ENCODE results near the gene FAM117B. TPM values are rescaled to one million over a fixed set of nuclear protein-coding genes. Genes with fewer than 3 reads are reported as not detected.
"Not testable (repeated sequence)": the region's sequence is repeated elsewhere in the genome, so short reads cannot be mapped to it uniquely, and the experiment has no call there.

FAM117B gene
- total and polyA plus RNA-seq, 4 donors, result 0.65 to 3.4 (median 2.4) TPM

DNA sequence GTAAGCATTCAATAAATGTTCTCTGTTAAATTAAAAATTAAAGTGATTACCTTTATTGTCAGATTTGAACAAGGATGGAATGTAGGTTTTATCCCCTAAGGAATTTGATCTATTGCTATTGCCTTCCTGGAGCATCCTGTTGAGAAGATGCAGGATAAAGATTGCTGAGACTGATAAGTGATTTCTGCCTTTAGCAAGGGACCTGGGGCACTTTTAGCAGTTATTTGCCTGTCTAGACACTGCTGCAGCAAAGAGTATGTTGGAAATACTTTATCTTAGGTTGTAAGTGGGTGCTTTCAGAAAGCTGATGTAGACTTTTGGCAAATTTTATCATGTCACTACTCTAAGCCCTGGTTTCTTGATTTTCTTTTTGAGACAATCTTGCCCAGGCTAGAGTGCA lies 69.5 kb downstream of the FAM117B start:
- Histone ChIP-seq H3K4me3 (ENCODE audit: low read depth in 1 of 3, low read length in 3 of 3) (no peak overlapping the region), H3K9ac (ENCODE audit: low read depth in 1 of 2, low read length in 2 of 2) (no peak overlapping the region), H3K4me1 (ENCODE audit: control insufficient read depth in 4 of 4, insufficient read depth in 4 of 4, low read length in 3 of 4) (peaks cover 0 to 5% (median 0%) of the 10 kb centered on the region in 4 donors), H3K27me3 (ENCODE audit: control insufficient read depth in 4 of 4, insufficient read depth in 4 of 4, low read length in 3 of 4) (no peaks in the 10 kb centered on the region), H3K36me3 (ENCODE audit: control insufficient read depth in 4 of 4, insufficient read depth in 3 of 4, low read depth in 1 of 4, low read length in 3 of 4) (no peaks in the 10 kb centered on the region), H3K27ac (ENCODE audit: low read depth in 1 of 2, low read length in 2 of 2) (no peak overlapping the region), H3K9me3 (ENCODE audit: control insufficient read depth in 4 of 4, low read length in 3 of 4) (no peaks in the 10 kb centered on the region)
- TF ChIP-seq RXRA (IDR thresholded peaks at IDR 0.05), result no peak
- TF ChIP-seq EGR1 (IDR thresholded peaks at IDR 0.05; ENCODE audit: low read depth in 2 of 2), result no peak
- TF ChIP-seq, protein P1, sequence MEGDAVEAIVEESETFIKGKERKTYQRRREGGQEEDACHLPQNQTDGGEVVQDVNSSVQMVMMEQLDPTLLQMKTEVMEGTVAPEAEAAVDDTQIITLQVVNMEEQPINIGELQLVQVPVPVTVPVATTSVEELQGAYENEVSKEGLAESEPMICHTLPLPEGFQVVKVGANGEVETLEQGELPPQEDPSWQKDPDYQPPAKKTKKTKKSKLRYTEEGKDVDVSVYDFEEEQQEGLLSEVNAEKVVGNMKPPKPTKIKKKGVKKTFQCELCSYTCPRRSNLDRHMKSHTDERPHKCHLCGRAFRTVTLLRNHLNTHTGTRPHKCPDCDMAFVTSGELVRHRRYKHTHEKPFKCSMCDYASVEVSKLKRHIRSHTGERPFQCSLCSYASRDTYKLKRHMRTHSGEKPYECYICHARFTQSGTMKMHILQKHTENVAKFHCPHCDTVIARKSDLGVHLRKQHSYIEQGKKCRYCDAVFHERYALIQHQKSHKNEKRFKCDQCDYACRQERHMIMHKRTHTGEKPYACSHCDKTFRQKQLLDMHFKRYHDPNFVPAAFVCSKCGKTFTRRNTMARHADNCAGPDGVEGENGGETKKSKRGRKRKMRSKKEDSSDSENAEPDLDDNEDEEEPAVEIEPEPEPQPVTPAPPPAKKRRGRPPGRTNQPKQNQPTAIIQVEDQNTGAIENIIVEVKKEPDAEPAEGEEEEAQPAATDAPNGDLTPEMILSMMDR (IDR thresholded peaks at IDR 0.05; ENCODE audit: low read depth, low read length, missing input control), result no peak
- TF ChIP-seq, protein P2, sequence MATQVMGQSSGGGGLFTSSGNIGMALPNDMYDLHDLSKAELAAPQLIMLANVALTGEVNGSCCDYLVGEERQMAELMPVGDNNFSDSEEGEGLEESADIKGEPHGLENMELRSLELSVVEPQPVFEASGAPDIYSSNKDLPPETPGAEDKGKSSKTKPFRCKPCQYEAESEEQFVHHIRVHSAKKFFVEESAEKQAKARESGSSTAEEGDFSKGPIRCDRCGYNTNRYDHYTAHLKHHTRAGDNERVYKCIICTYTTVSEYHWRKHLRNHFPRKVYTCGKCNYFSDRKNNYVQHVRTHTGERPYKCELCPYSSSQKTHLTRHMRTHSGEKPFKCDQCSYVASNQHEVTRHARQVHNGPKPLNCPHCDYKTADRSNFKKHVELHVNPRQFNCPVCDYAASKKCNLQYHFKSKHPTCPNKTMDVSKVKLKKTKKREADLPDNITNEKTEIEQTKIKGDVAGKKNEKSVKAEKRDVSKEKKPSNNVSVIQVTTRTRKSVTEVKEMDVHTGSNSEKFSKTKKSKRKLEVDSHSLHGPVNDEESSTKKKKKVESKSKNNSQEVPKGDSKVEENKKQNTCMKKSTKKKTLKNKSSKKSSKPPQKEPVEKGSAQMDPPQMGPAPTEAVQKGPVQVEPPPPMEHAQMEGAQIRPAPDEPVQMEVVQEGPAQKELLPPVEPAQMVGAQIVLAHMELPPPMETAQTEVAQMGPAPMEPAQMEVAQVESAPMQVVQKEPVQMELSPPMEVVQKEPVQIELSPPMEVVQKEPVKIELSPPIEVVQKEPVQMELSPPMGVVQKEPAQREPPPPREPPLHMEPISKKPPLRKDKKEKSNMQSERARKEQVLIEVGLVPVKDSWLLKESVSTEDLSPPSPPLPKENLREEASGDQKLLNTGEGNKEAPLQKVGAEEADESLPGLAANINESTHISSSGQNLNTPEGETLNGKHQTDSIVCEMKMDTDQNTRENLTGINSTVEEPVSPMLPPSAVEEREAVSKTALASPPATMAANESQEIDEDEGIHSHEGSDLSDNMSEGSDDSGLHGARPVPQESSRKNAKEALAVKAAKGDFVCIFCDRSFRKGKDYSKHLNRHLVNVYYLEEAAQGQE (IDR thresholded peaks at IDR 0.05), result no peak
- TF ChIP-seq JUND (IDR thresholded peaks at IDR 0.05), result no peak
- TF ChIP-seq, protein P3, sequence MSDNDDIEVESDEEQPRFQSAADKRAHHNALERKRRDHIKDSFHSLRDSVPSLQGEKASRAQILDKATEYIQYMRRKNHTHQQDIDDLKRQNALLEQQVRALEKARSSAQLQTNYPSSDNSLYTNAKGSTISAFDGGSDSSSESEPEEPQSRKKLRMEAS (IDR thresholded peaks at IDR 0.05), result no peak
- TF ChIP-seq GABPA (IDR thresholded peaks at IDR 0.05 in 1 of 2, conservative IDR thresholded peaks at IDR 0.05 in 1 of 2), result no peak
- TF ChIP-seq FOXA2 (IDR thresholded peaks at IDR 0.05), result no peak
- TF ChIP-seq, protein P4, sequence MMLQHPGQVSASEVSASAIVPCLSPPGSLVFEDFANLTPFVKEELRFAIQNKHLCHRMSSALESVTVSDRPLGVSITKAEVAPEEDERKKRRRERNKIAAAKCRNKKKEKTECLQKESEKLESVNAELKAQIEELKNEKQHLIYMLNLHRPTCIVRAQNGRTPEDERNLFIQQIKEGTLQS (IDR thresholded peaks at IDR 0.05), result no peak
- TF ChIP-seq, protein P5, sequence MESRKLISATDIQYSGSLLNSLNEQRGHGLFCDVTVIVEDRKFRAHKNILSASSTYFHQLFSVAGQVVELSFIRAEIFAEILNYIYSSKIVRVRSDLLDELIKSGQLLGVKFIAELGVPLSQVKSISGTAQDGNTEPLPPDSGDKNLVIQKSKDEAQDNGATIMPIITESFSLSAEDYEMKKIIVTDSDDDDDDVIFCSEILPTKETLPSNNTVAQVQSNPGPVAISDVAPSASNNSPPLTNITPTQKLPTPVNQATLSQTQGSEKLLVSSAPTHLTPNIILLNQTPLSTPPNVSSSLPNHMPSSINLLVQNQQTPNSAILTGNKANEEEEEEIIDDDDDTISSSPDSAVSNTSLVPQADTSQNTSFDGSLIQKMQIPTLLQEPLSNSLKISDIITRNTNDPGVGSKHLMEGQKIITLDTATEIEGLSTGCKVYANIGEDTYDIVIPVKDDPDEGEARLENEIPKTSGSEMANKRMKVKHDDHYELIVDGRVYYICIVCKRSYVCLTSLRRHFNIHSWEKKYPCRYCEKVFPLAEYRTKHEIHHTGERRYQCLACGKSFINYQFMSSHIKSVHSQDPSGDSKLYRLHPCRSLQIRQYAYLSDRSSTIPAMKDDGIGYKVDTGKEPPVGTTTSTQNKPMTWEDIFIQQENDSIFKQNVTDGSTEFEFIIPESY (IDR thresholded peaks at IDR 0.05), result no peak
- TF ChIP-seq HNF4A (conservative IDR thresholded peaks at IDR 0.05), result no peak
- no peak for TF ChIP-seq RAD21 (IDR thresholded peaks at IDR 0.05)
- TF ChIP-seq NR2F2 (IDR thresholded peaks at IDR 0.05), result no peak
- TF ChIP-seq YY1 (IDR thresholded peaks at IDR 0.05), result no peak
- no peak for DNase-seq (ENCODE audit: low spot score)

DNA sequence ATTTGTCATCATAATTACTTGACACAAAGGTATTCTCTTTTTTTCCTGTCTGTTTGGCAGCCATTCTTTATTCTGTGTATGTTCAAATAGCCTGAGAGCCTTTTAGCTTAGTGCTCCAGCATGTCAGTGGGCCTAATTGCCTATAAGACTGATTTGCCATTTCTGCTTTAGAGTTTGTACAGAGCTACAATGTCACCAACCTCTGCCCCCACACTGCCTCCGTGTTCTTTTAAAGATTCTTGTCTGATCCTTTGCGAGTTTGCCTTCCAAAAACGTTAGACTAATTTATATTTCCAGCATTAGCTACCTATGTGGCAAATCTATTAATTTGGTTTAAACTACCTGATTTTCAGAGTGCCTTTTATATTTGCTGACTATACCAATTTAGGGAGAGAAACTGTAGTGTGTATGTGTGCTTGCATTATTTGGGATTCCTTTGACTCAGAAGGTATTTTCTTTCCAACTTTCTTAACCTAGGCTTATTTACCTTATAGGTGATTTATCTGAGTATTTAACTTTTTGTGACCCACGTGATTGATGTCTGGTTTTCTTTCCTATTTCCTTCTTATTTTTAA lies 70.8 kb downstream of the FAM117B start:
- 67% methylated on average over 4 of the region's 4 CpGs for WGBS

DNA sequence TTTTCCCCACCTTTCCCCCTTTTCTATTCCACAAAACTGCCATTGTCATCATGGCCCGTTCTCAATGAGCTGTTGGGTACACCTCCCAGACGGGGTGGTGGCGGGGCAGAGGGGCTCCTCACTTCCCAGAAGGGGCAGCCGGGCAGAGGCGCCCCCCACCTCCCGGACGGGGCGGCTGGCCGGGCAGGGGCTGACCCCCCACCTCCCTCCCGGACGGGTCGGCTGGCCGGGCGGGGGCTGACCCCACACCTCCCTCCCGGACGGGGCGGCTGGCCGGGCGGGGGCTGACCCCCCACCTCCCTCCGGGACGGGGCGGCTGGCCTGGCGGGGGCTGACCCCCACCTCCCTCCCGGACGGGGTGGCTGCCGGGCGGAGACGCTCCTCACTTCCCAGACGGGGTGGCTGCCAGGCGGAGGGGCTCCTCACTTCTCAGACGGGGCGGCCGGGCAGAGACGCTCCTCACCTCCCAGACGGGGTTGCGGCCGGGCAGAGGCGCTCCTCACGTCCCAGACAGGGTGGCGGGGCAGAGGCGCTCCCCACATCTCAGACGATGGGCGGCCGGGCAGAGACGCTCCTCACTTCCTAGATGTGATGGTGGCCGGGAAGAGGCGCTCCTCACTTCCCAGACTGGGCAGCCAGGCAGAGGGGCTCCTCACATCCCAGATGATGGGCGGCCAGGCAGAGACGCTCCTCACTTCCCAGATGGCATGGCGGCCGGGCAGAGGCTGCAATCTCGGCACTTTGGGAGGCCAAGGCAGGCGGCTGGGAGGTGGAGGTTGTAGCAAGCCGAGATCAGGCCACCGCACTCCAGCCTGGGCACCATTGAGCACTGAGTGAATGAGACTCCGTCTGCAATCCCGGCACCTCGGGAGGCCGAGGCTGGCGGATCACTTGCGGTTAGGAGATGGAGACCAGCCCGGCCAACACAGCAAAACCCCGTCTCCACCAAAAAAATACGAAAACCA lies 80.5 kb downstream of the FAM117B start:
- not testable (repeated sequence) for H3K9ac ChIP-seq (ENCODE audit: low read depth in 1 of 2, low read length in 2 of 2); H3K9me3 ChIP-seq (ENCODE audit: control insufficient read depth in 4 of 4, low read length in 3 of 4); H3K4me1 ChIP-seq (ENCODE audit: control insufficient read depth in 4 of 4, insufficient read depth in 4 of 4, low read length in 3 of 4); DNase-seq (ENCODE audit: low spot score); H3K27me3 ChIP-seq (ENCODE audit: control insufficient read depth in 4 of 4, insufficient read depth in 4 of 4, low read length in 3 of 4); H3K36me3 ChIP-seq (ENCODE audit: control insufficient read depth in 4 of 4, insufficient read depth in 3 of 4, low read depth in 1 of 4, low read length in 3 of 4); H3K4me3 ChIP-seq (ENCODE audit: low read depth in 1 of 3, low read length in 3 of 3); H3K27ac ChIP-seq (ENCODE audit: low read depth in 1 of 2, low read length in 2 of 2)
- WGBS, result 95% methylated on average over 56 of the region's 64 CpGs

More for the DNA sequence above, 70.8 kb downstream of the FAM117B start:
- Histone ChIP-seq H3K27ac (ENCODE audit: low read depth in 1 of 2, low read length in 2 of 2) (no peak overlapping the region), H3K9ac (ENCODE audit: low read depth in 1 of 2, low read length in 2 of 2) (no peak overlapping the region), H3K9me3 (ENCODE audit: control insufficient read depth in 4 of 4, low read length in 3 of 4) (no peaks in the 10 kb centered on the region), H3K36me3 (ENCODE audit: control insufficient read depth in 4 of 4, insufficient read depth in 3 of 4, low read depth in 1 of 4, low read length in 3 of 4) (no peaks in the 10 kb centered on the region), H3K4me3 (ENCODE audit: low read depth in 1 of 3, low read length in 3 of 3) (no peak overlapping the region), H3K27me3 (ENCODE audit: control insufficient read depth in 4 of 4, insufficient read depth in 4 of 4, low read length in 3 of 4) (no peaks in the 10 kb centered on the region), H3K4me1 (ENCODE audit: control insufficient read depth in 4 of 4, insufficient read depth in 4 of 4, low read length in 3 of 4) (peaks cover 0 to 5% (median 0%) of the 10 kb centered on the region in 4 donors)
- DNase-seq (ENCODE audit: low spot score), result no peak
- TF ChIP-seq RAD21 (IDR thresholded peaks at IDR 0.05) (no peak), YY1 (IDR thresholded peaks at IDR 0.05) (no peak), NR2F2 (IDR thresholded peaks at IDR 0.05) (no peak), TAF1 (conservative IDR thresholded peaks at IDR 0.05) (no peak), EGR1 (IDR thresholded peaks at IDR 0.05; ENCODE audit: low read depth in 2 of 2) (no peak)
